NCI-H345 treated with DMSO at 0.1 percent for 48 hours (cell line): ENCODE results near the gene EHMT1.

Experiments used
- DNase-seq: peaks from one replicate; lab custom pipeline; 2025; ENCODE audit not compliant: unreplicated experiment; lab: John Stamatoyannopoulos, UW

EHMT1 gene

GRCh38 chr9:137643921-137644320, 25.1 kb downstream of the EHMT1 start:
- no peak for DNase-seq

- no peak for DNase-seq
These were observed 26.4 kb downstream of the EHMT1 start for GRCh38 chr9:137645211-137645610.

- DNase-seq: no peak
These were observed 27.5 kb downstream of the EHMT1 start for GRCh38 chr9:137646341-137646740.

- DNase-seq: no peak
These were observed 28.4 kb downstream of the EHMT1 start for GRCh38 chr9:137647096-137647714.

GRCh38 chr9:137648396-137648795, 29.6 kb downstream of the EHMT1 start:
- no peak for DNase-seq

- DNase-seq: no peak
These were observed 30.7 kb downstream of the EHMT1 start for GRCh38 chr9:137649553-137649952.

GRCh38 chr9:137650259-137650658, 31.5 kb downstream of the EHMT1 start:
- no peak for DNase-seq

GRCh38 chr9:137650779-137651178, 32.0 kb downstream of the EHMT1 start:
- no peak for DNase-seq

- DNase-seq: no peak
These were observed 37.6 kb downstream of the EHMT1 start for GRCh38 chr9:137656416-137656815.

- no peak for DNase-seq
These were observed 38.8 kb downstream of the EHMT1 start for GRCh38 chr9:137657606-137658005.

GRCh38 chr9:137658781-137659180, 40.0 kb downstream of the EHMT1 start:
- DNase-seq: no peak

- no peak for DNase-seq
These were observed 41.3 kb downstream of the EHMT1 start for GRCh38 chr9:137660144-137660543.

- DNase-seq: no peak
These were observed 44.8 kb downstream of the EHMT1 start for GRCh38 chr9:137663584-137663983.

- DNase-seq: no peak
These were observed 45.9 kb downstream of the EHMT1 start for GRCh38 chr9:137664676-137665075.

- DNase-seq: no peak
These were observed 46.4 kb downstream of the EHMT1 start for GRCh38 chr9:137665226-137665625.

GRCh38 chr9:137665697-137666512, 47.1 kb downstream of the EHMT1 start:
- no peak for DNase-seq

- DNase-seq: no peak
These were observed 47.7 kb downstream of the EHMT1 start for GRCh38 chr9:137666513-137666822.

- peak; percentile 89 for DNase-seq
These were observed 48.3 kb downstream of the EHMT1 start for GRCh38 chr9:137666955-137667670.

GRCh38 chr9:137668203-137668602, 49.4 kb downstream of the EHMT1 start:
- DNase-seq: no peak

- no peak for DNase-seq
These were observed 50.5 kb downstream of the EHMT1 start for GRCh38 chr9:137669261-137669672.

- DNase-seq: no peak
These were observed 51.8 kb downstream of the EHMT1 start for GRCh38 chr9:137670391-137671195.
